Right lobe of liver (tissue), 6 donors: ENCODE data around the gene THAP4. TPM values are rescaled to one million over a fixed set of nuclear protein-coding genes. Genes with fewer than 3 reads are reported as not detected.

Source experiments
- ATAC-seq, 4 donors: fragments of 200-7000 bp; cut with Tn5 transposase; one replicate each; pipeline ENCODE4 v1.9.1; 2020; ENCODE audit warnings: mild to moderate bottlenecking in 4 of 4, moderate library complexity in 4 of 4
- DNase-seq, 3 donors: peaks; one replicate each; pipeline ENCODE4 v3.0.0-alpha.2; 2020
- H3K27ac ChIP-seq, 3 donors: fragments of 200-600 bp; one replicate each; pipeline ENCODE4 v1.8.0; 2022
- H3K27me3 ChIP-seq, 2 donors: fragments of 200-600 bp; one replicate each; pipeline ENCODE4 v1.8.0; 2022
- H3K36me3 ChIP-seq, 4 donors: fragments of 200-600 bp; sonication (generic) in 1 of 4; one replicate each; pipeline versions ENCODE4 v1.5.1 to v1.8.0; 2017 to 2022; ENCODE audit warnings: control low read depth in 1 of 4
- H3K4me1 ChIP-seq, 4 donors: fragments of 200-600 bp; sonication (generic) in 1 of 4; one replicate each; pipeline versions ENCODE4 v1.5.1 to v1.8.0; 2017 to 2022; ENCODE audit warnings: control low read depth in 1 of 4
- H3K4me3 ChIP-seq, 3 donors: fragments of 200-600 bp; one replicate each; pipeline ENCODE4 v1.8.0; 2022
- H3K9me3 ChIP-seq, 4 donors: fragments of 200-600 bp; sonication (generic) in 1 of 4; one replicate each; pipeline versions ENCODE4 v1.5.1 to v1.8.0; 2017 to 2022; ENCODE audit warnings: control low read depth in 1 of 4
- CTCF ChIP-seq, 4 donors: fragments of 200-600 bp in 3 of 4; fragments of 450-650 bp in 1 of 4; IDR thresholded peaks; one replicate each; pipeline versions ENCODE4 v1.5.1 to v1.8.0; 2016 to 2022; ENCODE audit warnings: antibody characterized with exemption in 4 of 4, mild to moderate bottlenecking in 2 of 4
- POLR2A ChIP-seq: fragments of 450-650 bp; IDR thresholded peaks from one replicate; pipeline ENCODE4 v1.6.1; 2017; ENCODE audit warnings: antibody characterized with exemption, mild to moderate bottlenecking
- WGBS: methylation state at CpG from one replicate; pipeline ENCODE4 v1.1.6; 2018; ENCODE audit warnings: low coverage, low lambda C conversion rate; ENCODE audit not compliant: insufficient coverage; ENCODE audit errors: missing lambda C conversion rate; 5-methylcytosine and 5-hydroxymethylcytosine counted together
- intact Hi-C, 2 donors: fragments of 100-400 bp; cut with DNase I; formaldehyde crosslinking; loops; one replicate each; pipeline versions ENCODE4 v1.11.2 to v1.14.1; 2022
- total RNA-seq, 6 experiments: library from RNA; depleted of rRNA in 2 of 6; stranded (reverse); fragments of >200 nt in 2 of 6; fragmentation: NEBNext Ultra II Directional in 3 of 6; extraction: Animal tissue kit (Norgen Biotek cat#: 25700) in 3 of 6; gene quantifications; one replicate each; pipeline versions ENCODE4 v1.1.0 to v1.2.4, GENCODE V29; 2016 to 2023
- donor health status: DM: no; HTN: yes; CAD: no.
- donor health status: DM: no; HTN: no; CAD: no.
- donor health status: DM: no; HTN: no; CAD: no.
- donor health status: DM: no; HTN: yes; CAD: no.
- donor health status: DM: no; HTN: yes; CAD: no.

THAP4 gene
- total RNA-seq, 6 experiments from 2014 or later, result 22.1 to 39.2 (median 25.0) TPM

- no peak for ATAC-seq
Observed at GRCh38 chr2:241586564-241587264, 50.2 kb downstream of the THAP4 start.

GRCh38 chr2:241584436-241584835 is 52.5 kb downstream of the THAP4 start:
- no peaks in the 10 kb centered on the region for H3K4me1 ChIP-seq
- ATAC-seq, result no peak
- no peak overlapping the region for H3K4me3 ChIP-seq
- no peak overlapping the region for H3K27ac ChIP-seq
- 96% methylated on average over 4 of the region's 12 CpGs for WGBS
- TF ChIP-seq POLR2A (no peak), CTCF (IDR thresholded peaks at IDR 0.05) (no peak)
- intact Hi-C loops, result no loop called here
- H3K27me3 ChIP-seq, result no peaks in the 10 kb centered on the region
- peaks cover 0 to 12% (median 1%) of the 10 kb centered on the region in 4 donors for H3K36me3 ChIP-seq
- DNase-seq, result no peak
- H3K9me3 ChIP-seq, result peaks cover 0 to 14% (median 6%) of the 10 kb centered on the region in 4 donors

More at GRCh38 chr2:241586564-241587264, 50.2 kb downstream of the THAP4 start:
- TF ChIP-seq CTCF (IDR thresholded peaks at IDR 0.05), result no peak
- TF ChIP-seq POLR2A, result no peak
- no peaks in the 10 kb centered on the region for H3K27me3 ChIP-seq
- H3K36me3 ChIP-seq, result peaks cover 0 to 12% (median 1%) of the 10 kb centered on the region in 4 donors
- 96% methylated on average over 2 of the region's 2 CpGs for WGBS
- no peaks in the 10 kb centered on the region for H3K4me1 ChIP-seq
- DNase-seq, result no peak
- no peak overlapping the region for H3K27ac ChIP-seq
- H3K9me3 ChIP-seq, result peaks cover 0 to 14% (median 6%) of the 10 kb centered on the region in 4 donors
- no peak overlapping the region for H3K4me3 ChIP-seq
- intact Hi-C loops, result no loop called here

- no peak for DNase-seq
- intact Hi-C loops, result no loop called here
- 100% methylated on average over 3 of the region's 4 CpGs for WGBS
- H3K36me3 ChIP-seq, result peaks cover 0 to 12% (median 1%) of the 10 kb centered on the region in 4 donors
- H3K27me3 ChIP-seq, result no peaks in the 10 kb centered on the region
- peaks cover 0 to 9% (median 0%) of the 10 kb centered on the region in 4 donors for H3K4me1 ChIP-seq
- H3K9me3 ChIP-seq, result peaks cover 0 to 14% (median 6%) of the 10 kb centered on the region in 4 donors
- TF ChIP-seq POLR2A (no peak), CTCF (IDR thresholded peaks at IDR 0.05) (no peak)
- no peak for ATAC-seq
- no peak overlapping the region for H3K4me3 ChIP-seq
- no peak overlapping the region for H3K27ac ChIP-seq
Observed at GRCh38 chr2:241582806-241583205, 54.2 kb downstream of the THAP4 start.

GRCh38 chr2:241582328-241582727 is 54.6 kb downstream of the THAP4 start:
- ATAC-seq (no peak), DNase-seq (no peak)
- H3K4me3 ChIP-seq, result no peak overlapping the region
- TF ChIP-seq POLR2A, result no peak
- TF ChIP-seq CTCF (IDR thresholded peaks at IDR 0.05), result no peak
- intact Hi-C loops, result no loop called here
- H3K27me3 ChIP-seq, result no peaks in the 10 kb centered on the region
- WGBS, result 94% methylated on average over 8 of the region's 8 CpGs
- no peak overlapping the region for H3K27ac ChIP-seq
- H3K4me1 ChIP-seq, result peaks cover 0 to 9% (median 0%) of the 10 kb centered on the region in 4 donors
- H3K9me3 ChIP-seq, result peaks cover 0 to 11% (median 6%) of the 10 kb centered on the region in 4 donors
- H3K36me3 ChIP-seq, result peaks cover 0 to 12% (median 1%) of the 10 kb centered on the region in 4 donors
